IPS DF 4.7 (cell line): ENCODE results near the gene PAFAH1B1.

Source experiments
- DNase-seq: peaks from one replicate; pipeline ENCODE4 v3.0.0-alpha.2; 2013; ENCODE audit warnings: low spot score; ENCODE audit errors: extremely low read depth

PAFAH1B1 gene

GRCh38 chr17:2703181-2703580 is 109.7 kb downstream of the PAFAH1B1 start:
- no peak for DNase-seq

- DNase-seq = no peak
Measured at GRCh38 chr17:2703606-2704005, 110.2 kb downstream of the PAFAH1B1 start.

GRCh38 chr17:2704031-2704889 is 110.8 kb downstream of the PAFAH1B1 start:
- no peak for DNase-seq

GRCh38 chr17:2704890-2705248 is 111.4 kb downstream of the PAFAH1B1 start:
- DNase-seq = no peak

GRCh38 chr17:2705263-2705662 is 111.8 kb downstream of the PAFAH1B1 start:
- DNase-seq = no peak

- no peak for DNase-seq
Measured at GRCh38 chr17:2705888-2706795, 112.7 kb downstream of the PAFAH1B1 start.

- DNase-seq = no peak
Measured at GRCh38 chr17:2706911-2707510, 113.6 kb downstream of the PAFAH1B1 start.

GRCh38 chr17:2707721-2708584 is 114.5 kb downstream of the PAFAH1B1 start:
- DNase-seq = no peak

- no peak for DNase-seq
Measured at GRCh38 chr17:2708585-2709182, 115.2 kb downstream of the PAFAH1B1 start.

- no peak for DNase-seq
Measured at GRCh38 chr17:2709183-2709661, 115.8 kb downstream of the PAFAH1B1 start.

- DNase-seq = no peak
Measured at GRCh38 chr17:2710071-2710802, 116.8 kb downstream of the PAFAH1B1 start.

GRCh38 chr17:2710803-2711607 is 117.6 kb downstream of the PAFAH1B1 start:
- DNase-seq = no peak

GRCh38 chr17:2711608-2712299 is 118.3 kb downstream of the PAFAH1B1 start, which contains the start of gene CLUH:
Gene CLUH (minus strand): TSS chr17:2711764. CDS start chr17:2711661, 103 bp downstream.
- no peak for DNase-seq

GRCh38 chr17:2712300-2713043 is 119.0 kb downstream of the PAFAH1B1 start:
- DNase-seq = no peak

- no peak for DNase-seq
Measured at GRCh38 chr17:2713881-2714280, 120.4 kb downstream of the PAFAH1B1 start.

GRCh38 chr17:2716649-2717048 is 123.2 kb downstream of the PAFAH1B1 start:
- DNase-seq = no peak

- no peak for DNase-seq
Measured at GRCh38 chr17:2718150-2718938, 124.9 kb downstream of the PAFAH1B1 start.
